Endothelial cell of umbilical vein (primary cell): ENCODE measurements around the gene CHRND. TPM values are rescaled to one million over a fixed set of nuclear protein-coding genes. Genes with fewer than 3 reads are reported as not detected.

Source experiments
- BruUV-seq: library from RNA; stranded (reverse); fragments of 400-500 nt; replicated peaks from 2 replicates; lab custom pipeline; 2021; lab: Mats Ljungman, UMichigan
- CTCF ChIA-PET: fragments of 300-600, 350-600 bp; sonication (Branson Sonifier 250); formaldehyde crosslinking; loops from one replicate; lab custom pipeline; 2021; ENCODE audit warnings: antibody characterized with exemption, inconsistent platforms; lab: Charles Lee
- POLR2A ChIA-PET: fragments of 300-600, 350-600 bp; sonication (Branson Sonifier 250); formaldehyde crosslinking; loops from one replicate; lab custom pipeline; 2021; ENCODE audit warnings: antibody characterized with exemption, inconsistent platforms; lab: Charles Lee
- DNase-seq: peaks from one replicate; pipeline ENCODE4 v3.0.0-alpha.2; 2011; ENCODE audit warnings: low read depth, low spot score
- FAIRE-seq: peaks from 2 replicates; lab custom pipeline; 2011; peaks lifted over from hg19 to GRCh38; lab: Jason Lieb, UNC
- H2AFZ ChIP-seq: 2 replicates; pipeline ENCODE4 v1.6.0; 2012; ENCODE audit warnings: low read depth, low read length, control low read depth, inconsistent platforms
- H3K27ac ChIP-seq: 2 replicates; pipeline ENCODE4 v1.5.1; 2011; ENCODE audit warnings: low read depth, mild to moderate bottlenecking, control low read depth, low read length, moderate library complexity; ENCODE audit not compliant: insufficient read depth
- H3K27me3 ChIP-seq, 2 experiments: 2 replicates each; pipeline versions ENCODE4 v1.6.0 to v1.6.1; 2011; ENCODE audit warnings: low read length in 2 of 2, mixed read lengths in 1 of 2; ENCODE audit not compliant: control insufficient read depth in 2 of 2, insufficient read depth in 2 of 2
- H3K36me3 ChIP-seq, 2 experiments: 2 replicates in 1 of 2; 3 replicates in 1 of 2; pipeline ENCODE4 v1.5.1; 2011; ENCODE audit warnings: low read length in 2 of 2, mild to moderate bottlenecking in 1 of 2, moderate library complexity in 1 of 2; ENCODE audit not compliant: control insufficient read depth in 2 of 2, insufficient read depth in 2 of 2; ENCODE audit errors: extremely low read depth in 1 of 2
- H3K4me1 ChIP-seq: 3 replicates; pipeline ENCODE4 v1.5.1; 2011; ENCODE audit warnings: mild to moderate bottlenecking, low read length; ENCODE audit not compliant: control insufficient read depth, insufficient read depth; ENCODE audit errors: extremely low read depth
- H3K4me2 ChIP-seq: 2 replicates; pipeline ENCODE4 v1.6.1; 2011; ENCODE audit warnings: low read length, control low read depth, mixed read lengths; ENCODE audit not compliant: insufficient read depth
- H3K4me3 ChIP-seq, 3 experiments: fragments of 200-600 bp in 1 of 3; sonication (generic), shearing (Covaris generic) in 1 of 3; replicated peaks in 1 of 3; 2 replicates each; pipeline ENCODE4 v1.5.1; 2011 to 2016; ENCODE audit warnings: control low read depth in 3 of 3, low read length in 3 of 3, mild to moderate bottlenecking in 2 of 3, inconsistent platforms in 1 of 3, low read depth in 1 of 3, moderate library complexity in 1 of 3; ENCODE audit not compliant: insufficient read depth in 1 of 3
- H3K79me2 ChIP-seq: 2 replicates; pipeline ENCODE4 v1.6.0; 2012; ENCODE audit warnings: low read length, inconsistent platforms; ENCODE audit not compliant: control insufficient read depth, insufficient read depth
- H3K9ac ChIP-seq: replicated peaks from 2 replicates; pipeline ENCODE3; 2011; ENCODE audit warnings: low read length, control low read depth; ENCODE audit not compliant: insufficient read depth; ENCODE audit errors: extremely low read depth
- H3K9me1 ChIP-seq: replicated peaks from 3 replicates; pipeline ENCODE4 v1.6.0; 2011; ENCODE audit warnings: mild to moderate bottlenecking, low read length; ENCODE audit not compliant: control insufficient read depth, insufficient read depth; ENCODE audit errors: extremely low read depth
- H3K9me3 ChIP-seq: replicated peaks from 2 replicates; pipeline ENCODE4 v1.5.1; 2012; ENCODE audit warnings: low read length, inconsistent platforms; ENCODE audit not compliant: control insufficient read depth, insufficient read depth
- H4K20me1 ChIP-seq: replicated peaks from 2 replicates; pipeline ENCODE3; 2011; ENCODE audit warnings: mild to moderate bottlenecking, low read length; ENCODE audit not compliant: control insufficient read depth, insufficient read depth; ENCODE audit errors: extremely low read depth
- CTCF ChIP-seq, 2 donors: IDR thresholded peaks; 1 replicate in 1 of 2; 2 replicates in 1 of 2; pipeline ENCODE4 v1.5.1; 2011; ENCODE audit warnings: low read length in 2 of 2, mild to moderate bottlenecking in 2 of 2, moderate library complexity in 2 of 2, control low read depth in 1 of 2, inconsistent platforms in 1 of 2, low read depth in 1 of 2; ENCODE audit not compliant: insufficient read depth in 1 of 2; ENCODE audit errors: extremely low read depth in 1 of 2
- EZH2 ChIP-seq: IDR thresholded peaks from 2 replicates; pipeline ENCODE4 v1.6.1; 2012; ENCODE audit warnings: borderline replicate concordance, low read depth, mild to moderate bottlenecking, moderate library complexity, low read length, inconsistent platforms; ENCODE audit not compliant: severe bottlenecking
- FOS ChIP-seq: IDR thresholded peaks from 2 replicates; pipeline ENCODE4 v1.6.1; 2011; ENCODE audit warnings: mild to moderate bottlenecking, low read length, moderate library complexity, borderline replicate concordance; ENCODE audit not compliant: insufficient read depth
- GATA2 ChIP-seq: IDR thresholded peaks from 2 replicates; pipeline ENCODE4 v1.7.0; 2011; ENCODE audit warnings: low read depth, mild to moderate bottlenecking, moderate library complexity, mixed read lengths, low read length; ENCODE audit not compliant: insufficient read length, insufficient read depth
- JUN ChIP-seq: IDR thresholded peaks from 2 replicates; pipeline ENCODE4 v1.6.1; 2011; ENCODE audit warnings: borderline replicate concordance, low read depth; ENCODE audit not compliant: insufficient read length, insufficient read depth
- MAX ChIP-seq: IDR thresholded peaks from 2 replicates; pipeline ENCODE4 v1.6.1; 2011; ENCODE audit not compliant: insufficient read depth, insufficient read length
- MYC ChIP-seq: IDR thresholded peaks from one replicate; pipeline ENCODE4 v1.6.1; 2011; ENCODE audit warnings: mild to moderate bottlenecking, low read depth, low read length
- POLR2A ChIP-seq: IDR thresholded peaks from 2 replicates; pipeline ENCODE4 v1.6.1; 2012; ENCODE audit warnings: low read depth, mild to moderate bottlenecking, control low read depth, low read length
- POLR2AphosphoS5 ChIP-seq: IDR thresholded peaks from 2 replicates; pipeline ENCODE4 v1.6.1; 2012; ENCODE audit warnings: low read depth, mild to moderate bottlenecking, control low read depth, low read length, moderate library complexity; ENCODE audit not compliant: insufficient read depth
- dilution Hi-C: fragments of 300-500 bp; cut with MboI; formaldehyde crosslinking; loops from one replicate; pipeline ENCODE4 v1.15.0; 2019; ENCODE audit warnings: low sequenced_read_pairs; ENCODE audit not compliant: extremely low pct_ligation_motif_present
- intact Hi-C: fragments of 100-400 bp; cut with micrococcal nuclease; formaldehyde crosslinking; loops from one replicate; pipeline ENCODE4 v1.10.0; 2022
- polyA plus RNA-seq, 4 experiments: library from polyadenylated mRNA; depleted of rRNA in 3 of 4; stranded (reverse) in 3 of 4; unstranded in 1 of 4; fragments of >200 nt; gene quantifications; 2 replicates each; pipeline versions ENCODE4 v1.2.1 to v1.2.3, GENCODE V29; 2011 to 2012; ENCODE audit warnings: missing spikeins in 1 of 4
- total RNA-seq: library from RNA; stranded (reverse); gene quantifications from 2 replicates; pipeline ENCODE4 v1.2.3, GENCODE V29; 2021

Gene CHRND
- total and polyA plus RNA-seq, 2 donors (not counting 3 experiments of a cell fraction or from before 2014, with no cell fraction given), result not detected

GRCh38 chr2:232495292-232495691 lies 30.7 kb upstream of the CHRND start:
- H4K20me1 ChIP-seq, result no peaks in the 10 kb centered on the region
- TF ChIP-seq FOS (no peak), POLR2A (no peak), CTCF (IDR thresholded peaks at IDR 0.05; ENCODE audit: extremely low read depth in 1 of 2, insufficient read depth in 1 of 2, low read depth in 1 of 2, low read length in 2 of 2) (no peak), MAX (no peak), GATA2 (no peak), JUN (no peak), MYC (no peak), POLR2AphosphoS5 (no peak), EZH2 (no peak)
- no peaks in the 10 kb centered on the region for H3K36me3 ChIP-seq
- no peak overlapping the region for H3K27ac ChIP-seq
- CTCF ChIA-PET, result interaction anchor here (0.6 kb wide), 1 partner anchor 33 kb away, joined by 3 read pairs; no protein-coding TSS in a partner anchor
- dilution Hi-C loops (no loop called here), intact Hi-C loops (no loop called here)
- POLR2A ChIA-PET, result no interaction called here
- no peaks in the 10 kb centered on the region for H3K9me1 ChIP-seq
- H3K9ac ChIP-seq, result no peak overlapping the region
- H3K79me2 ChIP-seq, result no peaks in the 10 kb centered on the region
- H3K9me3 ChIP-seq, result no peaks in the 10 kb centered on the region
- DNase-seq, result no peak
- peaks cover 0 to 2% of the 10 kb centered on the region in 2 experiments for H3K27me3 ChIP-seq
- H2AFZ ChIP-seq, result no peak overlapping the region
- no peak overlapping the region for H3K4me2 ChIP-seq
- no TSS peak for BruUV-seq
- no peak overlapping the region for H3K4me3 ChIP-seq
- no peaks in the 10 kb centered on the region for H3K4me1 ChIP-seq
- FAIRE-seq, result no peak
